ENCODE results near the gene COA1. TPM values are rescaled to one million over a fixed set of nuclear protein-coding genes. Genes with fewer than 3 reads are reported as not detected.

The COA1 gene
- total RNA-seq, 2 experiments from 2014 or later, result 63.9 to 96.0 TPM

- no TSS peak for BruUV-seq (replicated peaks)
- intact Hi-C loops (cut with micrococcal nuclease; ENCODE audit: unreplicated experiment), result no loop called here
- Histone ChIP-seq H3K9me2 (ENCODE audit: insufficient read depth, low read length) (no peaks in the 10 kb centered on the region), H3K4me2 (ENCODE audit: low read length) (no peak overlapping the region), H3K27ac (ENCODE audit: low read depth, low read length, poor library complexity, severe bottlenecking) (no peak overlapping the region), H3K36me3 (ENCODE audit: insufficient read depth, low read length) (peaks cover 95% of the 10 kb centered on the region), H3K79me2 (ENCODE audit: insufficient read depth, low read depth, low read length) (peaks cover 7% of the 10 kb centered on the region; the same call in 1 of the 2 replicates), H4K20me1 (ENCODE audit: insufficient read depth, low read length) (no peaks in the 10 kb centered on the region), H3K4me1 (ENCODE audit: insufficient read depth, low read length, poor library complexity, severe bottlenecking) (no peaks in the 10 kb centered on the region), H3K4me3 (ENCODE audit: low read depth, low read length, poor library complexity, severe bottlenecking) (no peak overlapping the region), H3K9me3 (ENCODE audit: low read length) (no peaks in the 10 kb centered on the region), H2AFZ (ENCODE audit: low read length) (no peak overlapping the region)
- POLR2A ChIA-PET, result no interaction called here
- CTCF ChIA-PET (ENCODE audit: unreplicated experiment), result no interaction called here
- no peak for DNase-seq (ENCODE audit: low spot score)
- TF ChIP-seq CTCF (conservative IDR thresholded peaks at IDR 0.05; ENCODE audit: low read length), result no peak
- TF ChIP-seq EZH2phosphoT487 (IDR thresholded peaks at IDR 0.05; ENCODE audit: borderline replicate concordance, low read depth, low read length), result no peak
These were observed 97.8 kb downstream of the COA1 start for GRCh38 chr7:43631559-43631958.

- ChIA-PET POLR2A (interaction anchor here (1.3 to 1.6 kb wide), 2 partner anchors 8 to 14 kb away, joined by 3 to 7 read pairs; no protein-coding TSS in a partner anchor), CTCF (ENCODE audit: unreplicated experiment) (no interaction called here)
- Histone ChIP-seq H2AFZ (ENCODE audit: low read length) (no peak overlapping the region), H3K9me2 (ENCODE audit: insufficient read depth, low read length) (no peaks in the 10 kb centered on the region), H3K79me2 (ENCODE audit: insufficient read depth, low read depth, low read length) (peaks cover 17% of the 10 kb centered on the region; the same call in 1 of the 2 replicates), H4K20me1 (ENCODE audit: insufficient read depth, low read length) (0 out of 2 replicates have a peak, but pooled peaks cover 7% of the 10 kb centered on the region), H3K36me3 (ENCODE audit: insufficient read depth, low read length) (peaks cover 95% of the 10 kb centered on the region), H3K4me1 (ENCODE audit: insufficient read depth, low read length, poor library complexity, severe bottlenecking) (peaks cover 10% of the 10 kb centered on the region), H3K4me3 (ENCODE audit: low read depth, low read length, poor library complexity, severe bottlenecking) (no peak overlapping the region), H3K4me2 (ENCODE audit: low read length) (no peak overlapping the region), H3K9me3 (ENCODE audit: low read length) (no peaks in the 10 kb centered on the region), H3K27ac (ENCODE audit: low read depth, low read length, poor library complexity, severe bottlenecking) (no peak overlapping the region)
- no TSS peak for BruUV-seq (replicated peaks)
- TF ChIP-seq CTCF (conservative IDR thresholded peaks at IDR 0.05; ENCODE audit: low read length) (no peak), EZH2phosphoT487 (IDR thresholded peaks at IDR 0.05; ENCODE audit: borderline replicate concordance, low read depth, low read length) (no peak)
- DNase-seq (ENCODE audit: low spot score), result no peak
- intact Hi-C loops (cut with micrococcal nuclease; ENCODE audit: unreplicated experiment), result no loop called here
These were observed 98.8 kb downstream of the COA1 start for GRCh38 chr7:43630482-43630881.

- Histone ChIP-seq H4K20me1 (ENCODE audit: insufficient read depth, low read length) (0 out of 2 replicates have a peak, but pooled peaks cover 7% of the 10 kb centered on the region), H3K4me3 (ENCODE audit: low read depth, low read length, poor library complexity, severe bottlenecking) (no peak overlapping the region), H3K36me3 (ENCODE audit: insufficient read depth, low read length) (peaks cover 96% of the 10 kb centered on the region), H3K27ac (ENCODE audit: low read depth, low read length, poor library complexity, severe bottlenecking) (no peak overlapping the region), H3K79me2 (ENCODE audit: insufficient read depth, low read depth, low read length) (peaks cover 24% of the 10 kb centered on the region; the same call in 1 of the 2 replicates), H3K9me3 (ENCODE audit: low read length) (no peaks in the 10 kb centered on the region), H3K4me1 (ENCODE audit: insufficient read depth, low read length, poor library complexity, severe bottlenecking) (peaks cover 16% of the 10 kb centered on the region), H3K4me2 (ENCODE audit: low read length) (no peak overlapping the region), H3K9me2 (ENCODE audit: insufficient read depth, low read length) (no peaks in the 10 kb centered on the region), H2AFZ (ENCODE audit: low read length) (no peak overlapping the region)
- intact Hi-C loops (cut with micrococcal nuclease; ENCODE audit: unreplicated experiment), result no loop called here
- POLR2A ChIA-PET, result interaction anchor here (1.3 to 1.6 kb wide), 2 partner anchors 9 to 14 kb away, joined by 3 to 7 read pairs; no protein-coding TSS in a partner anchor
- DNase-seq (ENCODE audit: low spot score), result no peak
- CTCF ChIA-PET (ENCODE audit: unreplicated experiment), result no interaction called here
- TF ChIP-seq EZH2phosphoT487 (IDR thresholded peaks at IDR 0.05; ENCODE audit: borderline replicate concordance, low read depth, low read length) (no peak), CTCF (conservative IDR thresholded peaks at IDR 0.05; ENCODE audit: low read length) (no peak)
- no TSS peak for BruUV-seq (replicated peaks)
These were observed 99.5 kb downstream of the COA1 start for GRCh38 chr7:43629857-43630256.
